Activated T-cell treated with anti-CD3 and anti-CD28 coated beads, Interleukin-2, amount 50 U/mL, for 24 hours (primary cell): ENCODE measurements around the gene PMEL.

Experiments
- DNase-seq: peaks from one replicate; pipeline ENCODE4 v3.0.0-alpha.2; 2020
- H3K27ac Mint-ChIP-seq: 2 replicates; pipeline ENCODE4 v1.8.0; 2020; ENCODE audit warnings: mild to moderate bottlenecking, mixed read lengths
- H3K27me3 Mint-ChIP-seq: 2 replicates; pipeline ENCODE4 v1.8.0; 2020; ENCODE audit warnings: mixed read lengths
- H3K36me3 Mint-ChIP-seq: 2 replicates; pipeline ENCODE4 v1.8.0; 2020; ENCODE audit warnings: low read depth, mixed read lengths
- H3K4me1 Mint-ChIP-seq: 2 replicates; pipeline ENCODE4 v1.8.0; 2020; ENCODE audit warnings: low read depth, mixed read lengths
- H3K4me3 Mint-ChIP-seq: 2 replicates; pipeline ENCODE4 v1.8.0; 2020; ENCODE audit warnings: mild to moderate bottlenecking, moderate library complexity, mixed read lengths
- H3K9me3 Mint-ChIP-seq: 2 replicates; pipeline ENCODE4 v1.8.0; 2020; ENCODE audit warnings: mixed read lengths

PMEL gene

GRCh38 chr12:55940065-55940732 is 25.6 kb downstream of the PMEL start:
- Mint-ChIP-seq H3K4me3 (peak overlapping the region; percentile 35), H3K4me1 (peaks cover 77% of the 10 kb centered on the region), H3K36me3 (peaks cover 99% of the 10 kb centered on the region), H3K27ac (peak overlapping the region; percentile 98), H3K9me3 (no peaks in the 10 kb centered on the region), H3K27me3 (no peaks in the 10 kb centered on the region)
- peak; percentile 84 for DNase-seq

- H3K36me3 Mint-ChIP-seq, result peaks cover 100% of the 10 kb centered on the region
Measured at GRCh38 chr12:55938826-55939501, 26.9 kb downstream of the PMEL start.

GRCh38 chr12:55937981-55938380 is 27.9 kb downstream of the PMEL start:
- no peak for DNase-seq
- H3K27ac Mint-ChIP-seq, result peak overlapping the region; percentile 98
- no peak overlapping the region for H3K4me3 Mint-ChIP-seq
- peaks cover 91% of the 10 kb centered on the region for H3K4me1 Mint-ChIP-seq
- no peaks in the 10 kb centered on the region for H3K27me3 Mint-ChIP-seq
- H3K36me3 Mint-ChIP-seq, result peaks cover 99% of the 10 kb centered on the region
- no peaks in the 10 kb centered on the region for H3K9me3 Mint-ChIP-seq

More at GRCh38 chr12:55938826-55939501, 26.9 kb downstream of the PMEL start:
- peaks cover 83% of the 10 kb centered on the region for H3K4me1 Mint-ChIP-seq
- no peaks in the 10 kb centered on the region for H3K27me3 Mint-ChIP-seq
- peak; percentile 44 for DNase-seq
- no peaks in the 10 kb centered on the region for H3K9me3 Mint-ChIP-seq
- peak overlapping the region; percentile 98 for H3K27ac Mint-ChIP-seq
- no peak overlapping the region for H3K4me3 Mint-ChIP-seq

GRCh38 chr12:55935738-55936151 is 30.1 kb downstream of the PMEL start:
- DNase-seq, result peak; percentile 58
- peaks cover 86% of the 10 kb centered on the region for H3K4me1 Mint-ChIP-seq
- peaks cover 97% of the 10 kb centered on the region for H3K36me3 Mint-ChIP-seq
- H3K4me3 Mint-ChIP-seq, result peak overlapping the region; percentile 91
- peak overlapping the region; percentile 98 for H3K27ac Mint-ChIP-seq
- H3K27me3 Mint-ChIP-seq, result no peaks in the 10 kb centered on the region
- no peaks in the 10 kb centered on the region for H3K9me3 Mint-ChIP-seq

GRCh38 chr12:55934773-55935172 is 31.1 kb downstream of the PMEL start:
- no peaks in the 10 kb centered on the region for H3K27me3 Mint-ChIP-seq
- H3K27ac Mint-ChIP-seq, result peak overlapping the region; percentile 98
- H3K4me1 Mint-ChIP-seq, result peaks cover 85% of the 10 kb centered on the region
- H3K36me3 Mint-ChIP-seq, result peaks cover 87% of the 10 kb centered on the region
- no peak for DNase-seq
- peak overlapping the region; percentile 91 for H3K4me3 Mint-ChIP-seq
- no peaks in the 10 kb centered on the region for H3K9me3 Mint-ChIP-seq

- DNase-seq, result no peak
- Mint-ChIP-seq H3K36me3 (peaks cover 80% of the 10 kb centered on the region), H3K27me3 (no peaks in the 10 kb centered on the region), H3K4me3 (peak overlapping the region; percentile 91), H3K27ac (peak overlapping the region; percentile 98), H3K9me3 (no peaks in the 10 kb centered on the region), H3K4me1 (peaks cover 85% of the 10 kb centered on the region)
Measured at GRCh38 chr12:55933799-55934742, 31.8 kb downstream of the PMEL start.

- peaks cover 72% of the 10 kb centered on the region for H3K36me3 Mint-ChIP-seq
- peak overlapping the region; percentile 98 for H3K27ac Mint-ChIP-seq
- H3K4me3 Mint-ChIP-seq, result peak overlapping the region; percentile 91
- H3K9me3 Mint-ChIP-seq, result no peaks in the 10 kb centered on the region
- DNase-seq, result no peak
- H3K27me3 Mint-ChIP-seq, result no peaks in the 10 kb centered on the region
- peaks cover 80% of the 10 kb centered on the region for H3K4me1 Mint-ChIP-seq
Measured at GRCh38 chr12:55933169-55933798, 32.6 kb downstream of the PMEL start.

- H3K36me3 Mint-ChIP-seq, result peaks cover 70% of the 10 kb centered on the region
- peak overlapping the region; percentile 91 for H3K4me3 Mint-ChIP-seq
- DNase-seq, result peak; percentile 51
- no peaks in the 10 kb centered on the region for H3K27me3 Mint-ChIP-seq
- peaks cover 75% of the 10 kb centered on the region for H3K4me1 Mint-ChIP-seq
- H3K27ac Mint-ChIP-seq, result peak overlapping the region; percentile 98
- H3K9me3 Mint-ChIP-seq, result no peaks in the 10 kb centered on the region
Measured at GRCh38 chr12:55932551-55932910, 33.3 kb downstream of the PMEL start.

GRCh38 chr12:55931780-55932550 is 33.9 kb downstream of the PMEL start:
- DNase-seq, result peak; percentile 62
- peaks cover 70% of the 10 kb centered on the region for H3K4me1 Mint-ChIP-seq

GRCh38 chr12:55931317-55931779 is 34.5 kb downstream of the PMEL start:
- peaks cover 68% of the 10 kb centered on the region for H3K36me3 Mint-ChIP-seq
- H3K27me3 Mint-ChIP-seq, result no peaks in the 10 kb centered on the region
- peaks cover 63% of the 10 kb centered on the region for H3K4me1 Mint-ChIP-seq
- H3K9me3 Mint-ChIP-seq, result no peaks in the 10 kb centered on the region
- peak overlapping the region; percentile 91 for H3K4me3 Mint-ChIP-seq
- DNase-seq, result peak; percentile 38
- peak overlapping the region; percentile 98 for H3K27ac Mint-ChIP-seq

More at GRCh38 chr12:55931780-55932550, 33.9 kb downstream of the PMEL start:
- H3K4me3 Mint-ChIP-seq, result peak overlapping the region; percentile 91
- peaks cover 70% of the 10 kb centered on the region for H3K36me3 Mint-ChIP-seq
- no peaks in the 10 kb centered on the region for H3K27me3 Mint-ChIP-seq
- peak overlapping the region; percentile 98 for H3K27ac Mint-ChIP-seq
- no peaks in the 10 kb centered on the region for H3K9me3 Mint-ChIP-seq

GRCh38 chr12:55930771-55931316 is 35.0 kb downstream of the PMEL start, which contains the start of gene DGKA:
Gene DGKA, plus strand, starts transcription at chr12:55931162. Its CDS starts 5,342 bp downstream, at chr12:55936504.
- DNase-seq, result peak; percentile 84

GRCh38 chr12:55929306-55929791 is 36.5 kb downstream of the PMEL start:
- peaks cover 59% of the 10 kb centered on the region for H3K4me1 Mint-ChIP-seq
- H3K27me3 Mint-ChIP-seq, result no peaks in the 10 kb centered on the region
- DNase-seq, result peak; percentile 87
- H3K9me3 Mint-ChIP-seq, result no peaks in the 10 kb centered on the region
- peaks cover 64% of the 10 kb centered on the region for H3K36me3 Mint-ChIP-seq
- peak overlapping the region; percentile 98 for H3K27ac Mint-ChIP-seq
- H3K4me3 Mint-ChIP-seq, result peak overlapping the region; percentile 91

More at GRCh38 chr12:55930771-55931316, 35.0 kb downstream of the PMEL start, which contains the start of gene DGKA:
- Mint-ChIP-seq H3K4me3 (peak within 1 kb of the TSS; percentile 91), H3K9me3 (no peaks in the 10 kb centered on the region), H3K4me1 (peaks cover 62% of the 10 kb centered on the region), H3K27me3 (no peaks in the 10 kb centered on the region), H3K27ac (peak within 1 kb of the TSS; percentile 98), H3K36me3 (peaks cover 68% of the 10 kb centered on the region)
